ENCODE measurements around the gene TSEN54. TPM values are rescaled to one million over a fixed set of nuclear protein-coding genes. Genes with fewer than 3 reads are reported as not detected.
A peak's percentile ranks its signal among the peaks of the same experiment; 100 is the strongest.

Gene TSEN54
- total RNA-seq, 1 donor from 2014 or later, result 56.0 TPM

DNA sequence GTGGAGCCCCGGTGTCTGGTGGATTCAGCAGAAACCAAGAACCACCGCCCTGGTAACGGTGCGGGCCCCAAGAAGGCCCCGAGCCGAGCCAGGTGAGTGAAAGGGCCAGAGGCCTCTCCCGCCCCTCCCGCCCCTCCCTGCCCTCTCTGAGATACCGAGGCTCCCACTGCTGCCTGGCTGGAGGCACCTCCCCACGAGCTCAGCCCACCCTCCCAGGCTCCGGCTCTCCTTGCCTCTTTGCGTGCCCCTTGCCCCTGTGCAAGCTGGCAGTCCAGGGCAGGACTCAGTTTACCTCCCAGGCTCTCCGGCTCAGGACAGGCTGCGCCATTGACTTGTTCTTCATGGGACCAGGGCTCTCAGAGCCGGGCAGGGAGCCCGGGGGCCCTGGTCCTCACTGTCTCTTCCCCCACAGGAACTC, 57.2 kb downstream of the TSEN54 start:
- DNase-seq (ENCODE audit: low spot score, unreplicated experiment), result no peak
- no peak overlapping the region for H3K4me3 Mint-ChIP-seq (ENCODE audit: low read depth)
- TF ChIP-seq, protein P1, sequence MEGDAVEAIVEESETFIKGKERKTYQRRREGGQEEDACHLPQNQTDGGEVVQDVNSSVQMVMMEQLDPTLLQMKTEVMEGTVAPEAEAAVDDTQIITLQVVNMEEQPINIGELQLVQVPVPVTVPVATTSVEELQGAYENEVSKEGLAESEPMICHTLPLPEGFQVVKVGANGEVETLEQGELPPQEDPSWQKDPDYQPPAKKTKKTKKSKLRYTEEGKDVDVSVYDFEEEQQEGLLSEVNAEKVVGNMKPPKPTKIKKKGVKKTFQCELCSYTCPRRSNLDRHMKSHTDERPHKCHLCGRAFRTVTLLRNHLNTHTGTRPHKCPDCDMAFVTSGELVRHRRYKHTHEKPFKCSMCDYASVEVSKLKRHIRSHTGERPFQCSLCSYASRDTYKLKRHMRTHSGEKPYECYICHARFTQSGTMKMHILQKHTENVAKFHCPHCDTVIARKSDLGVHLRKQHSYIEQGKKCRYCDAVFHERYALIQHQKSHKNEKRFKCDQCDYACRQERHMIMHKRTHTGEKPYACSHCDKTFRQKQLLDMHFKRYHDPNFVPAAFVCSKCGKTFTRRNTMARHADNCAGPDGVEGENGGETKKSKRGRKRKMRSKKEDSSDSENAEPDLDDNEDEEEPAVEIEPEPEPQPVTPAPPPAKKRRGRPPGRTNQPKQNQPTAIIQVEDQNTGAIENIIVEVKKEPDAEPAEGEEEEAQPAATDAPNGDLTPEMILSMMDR (IDR thresholded peaks at IDR 0.05; ENCODE audit: unreplicated experiment), result no peak
- H3K27ac Mint-ChIP-seq, result no peak overlapping the region
- peaks cover under 1% of the 10 kb centered on the region for H3K4me1 Mint-ChIP-seq (ENCODE audit: low read depth)
- peaks cover 9% of the 10 kb centered on the region for H3K36me3 Mint-ChIP-seq (ENCODE audit: insufficient read depth)
- no peaks in the 10 kb centered on the region for H3K9me3 Mint-ChIP-seq (ENCODE audit: low read depth)
- no peaks in the 10 kb centered on the region for H3K27me3 Mint-ChIP-seq

DNA sequence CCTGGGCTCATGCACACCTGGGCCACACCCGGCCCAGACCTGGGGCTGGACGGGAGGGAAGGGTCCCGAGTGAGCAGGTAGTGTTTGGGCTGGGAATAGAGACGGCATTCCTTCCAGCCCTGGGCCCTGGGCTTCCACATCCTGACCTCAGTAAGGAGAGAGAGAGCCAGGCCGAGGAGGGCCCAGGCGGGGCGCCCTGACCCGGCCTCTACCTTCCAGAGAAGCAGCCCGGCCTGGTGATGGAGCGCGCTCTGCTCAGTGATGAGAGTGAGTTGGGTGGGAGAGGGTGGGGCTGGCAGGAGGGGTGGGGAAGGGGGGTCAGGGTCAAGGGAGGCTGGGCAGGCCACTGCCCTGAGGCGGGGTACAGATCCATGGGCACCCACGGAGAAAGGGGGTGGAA, 57.7 kb downstream of the TSEN54 start:
- Mint-ChIP-seq H3K27ac (peak overlapping the region; percentile 64), H3K4me3 (ENCODE audit: low read depth) (no peak overlapping the region), H3K4me1 (ENCODE audit: low read depth) (peaks cover 3% of the 10 kb centered on the region), H3K9me3 (ENCODE audit: low read depth) (no peaks in the 10 kb centered on the region), H3K36me3 (ENCODE audit: insufficient read depth) (peaks cover 10% of the 10 kb centered on the region), H3K27me3 (no peaks in the 10 kb centered on the region)
- TF ChIP-seq, protein P1 (IDR thresholded peaks at IDR 0.05; ENCODE audit: unreplicated experiment), result no peak
- no peak for DNase-seq (ENCODE audit: low spot score, unreplicated experiment)

Small RNAs within 50 kb of the gene (microRNA-seq; reads per million reads assigned to microRNA genes)
- not detected for gene MIR6785 (ENCODE audit: borderline number of aligned reads, unreplicated experiment)

Other genes with a start within 250 kb of the TSEN54 start
- gene MIF4GD, start 245.3 kb upstream of the TSEN54 start, total RNA-seq, result 14.8 and 16.3 TPM in 2 replicates
- 14.1 and 18.4 TPM in 2 replicates for gene SLC25A19, start 227.1 kb upstream of the TSEN54 start, total RNA-seq
- 84.8 and 87.5 TPM in 2 replicates for gene GRB2, start 110.8 kb upstream of the TSEN54 start, total RNA-seq
- 168 and 197 TPM in 2 replicates for gene TMEM94, start 59.9 kb upstream of the TSEN54 start, total RNA-seq
- gene CASKIN2, start 991 bp upstream of the TSEN54 start, total RNA-seq, result 47.6 and 50.6 TPM in 2 replicates
- gene LLGL2, start 9.2 kb downstream of the TSEN54 start, total RNA-seq, result 232 and 235 TPM in 2 replicates
- gene MYO15B, start 71.3 kb downstream of the TSEN54 start, total RNA-seq, result 336 and 337 TPM in 2 replicates
- 3.3 and 4.4 TPM in 2 replicates for gene SMIM5, start 116.9 kb downstream of the TSEN54 start, total RNA-seq
- gene RECQL5, start 150.6 kb downstream of the TSEN54 start, total RNA-seq, result 66.8 and 67.7 TPM in 2 replicates
- 102 and 103 TPM in 2 replicates for gene SAP30BP, start 150.8 kb downstream of the TSEN54 start, total RNA-seq
- gene ITGB4, start 204.9 kb downstream of the TSEN54 start, total RNA-seq, result 9.7 and 14.8 TPM in 2 replicates
- 11.2 and 12.7 TPM in 2 replicates for gene GALK1, start 248.7 kb downstream of the TSEN54 start, total RNA-seq

Data from progenitor cell of endocrine pancreas (in vitro differentiated cells).